ENCODE results near the gene FAAH2. TPM values are rescaled to one million over a fixed set of nuclear protein-coding genes. Genes with fewer than 3 reads are reported as not detected.
"Not testable (repeated sequence)": the region's sequence is repeated elsewhere in the genome, so short reads cannot be mapped to it uniquely, and the experiment has no call there.

FAAH2 gene
- polyA plus RNA-seq, 1 donor from 2014 or later, result 9.3 TPM

GRCh38 chrX:57313583-57314215, 27.2 kb downstream of the FAAH2 start:
- H3K4me2 ChIP-seq (ENCODE audit: low read length), result no peak overlapping the region
- H3K27me3 ChIP-seq (ENCODE audit: insufficient read depth, low read depth, low read length), result no peaks in the 10 kb centered on the region
- no peaks in the 10 kb centered on the region for H3K79me2 ChIP-seq (replicated peaks; ENCODE audit: insufficient read depth, low read length)
- no peak overlapping the region for H3K4me3 ChIP-seq (ENCODE audit: low read length)
- H2AFZ ChIP-seq (ENCODE audit: low read depth, low read length), result no peak overlapping the region
- H3K36me3 ChIP-seq (ENCODE audit: insufficient read depth, low read length), result no peaks in the 10 kb centered on the region
- no peak overlapping the region for H3K27ac ChIP-seq (ENCODE audit: low read length)
- H3F3A ChIP-seq (ENCODE audit: insufficient read depth, low read length, poor library complexity, severe bottlenecking), result no peaks in the 10 kb centered on the region
- no peak overlapping the region for H3K9ac ChIP-seq (ENCODE audit: low read length)
- TF ChIP-seq, protein P1, sequence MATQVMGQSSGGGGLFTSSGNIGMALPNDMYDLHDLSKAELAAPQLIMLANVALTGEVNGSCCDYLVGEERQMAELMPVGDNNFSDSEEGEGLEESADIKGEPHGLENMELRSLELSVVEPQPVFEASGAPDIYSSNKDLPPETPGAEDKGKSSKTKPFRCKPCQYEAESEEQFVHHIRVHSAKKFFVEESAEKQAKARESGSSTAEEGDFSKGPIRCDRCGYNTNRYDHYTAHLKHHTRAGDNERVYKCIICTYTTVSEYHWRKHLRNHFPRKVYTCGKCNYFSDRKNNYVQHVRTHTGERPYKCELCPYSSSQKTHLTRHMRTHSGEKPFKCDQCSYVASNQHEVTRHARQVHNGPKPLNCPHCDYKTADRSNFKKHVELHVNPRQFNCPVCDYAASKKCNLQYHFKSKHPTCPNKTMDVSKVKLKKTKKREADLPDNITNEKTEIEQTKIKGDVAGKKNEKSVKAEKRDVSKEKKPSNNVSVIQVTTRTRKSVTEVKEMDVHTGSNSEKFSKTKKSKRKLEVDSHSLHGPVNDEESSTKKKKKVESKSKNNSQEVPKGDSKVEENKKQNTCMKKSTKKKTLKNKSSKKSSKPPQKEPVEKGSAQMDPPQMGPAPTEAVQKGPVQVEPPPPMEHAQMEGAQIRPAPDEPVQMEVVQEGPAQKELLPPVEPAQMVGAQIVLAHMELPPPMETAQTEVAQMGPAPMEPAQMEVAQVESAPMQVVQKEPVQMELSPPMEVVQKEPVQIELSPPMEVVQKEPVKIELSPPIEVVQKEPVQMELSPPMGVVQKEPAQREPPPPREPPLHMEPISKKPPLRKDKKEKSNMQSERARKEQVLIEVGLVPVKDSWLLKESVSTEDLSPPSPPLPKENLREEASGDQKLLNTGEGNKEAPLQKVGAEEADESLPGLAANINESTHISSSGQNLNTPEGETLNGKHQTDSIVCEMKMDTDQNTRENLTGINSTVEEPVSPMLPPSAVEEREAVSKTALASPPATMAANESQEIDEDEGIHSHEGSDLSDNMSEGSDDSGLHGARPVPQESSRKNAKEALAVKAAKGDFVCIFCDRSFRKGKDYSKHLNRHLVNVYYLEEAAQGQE (IDR thresholded peaks at IDR 0.05; ENCODE audit: borderline replicate concordance), result no peak
- TF ChIP-seq TAF1 (IDR thresholded peaks at IDR 0.05; ENCODE audit: low read depth) (no peak), SMC3 (conservative IDR thresholded peaks at IDR 0.05; ENCODE audit: poor library complexity) (no peak), MXI1 (conservative IDR thresholded peaks at IDR 0.05; ENCODE audit: poor library complexity, severe bottlenecking) (no peak), POLR2AphosphoS5 (IDR thresholded peaks at IDR 0.05) (no peak)
- H4K20me1 ChIP-seq (ENCODE audit: insufficient read depth), result no peaks in the 10 kb centered on the region
- H3K9me3 ChIP-seq (ENCODE audit: low read length), result no peaks in the 10 kb centered on the region
- no peaks in the 10 kb centered on the region for H3K9me2 ChIP-seq (ENCODE audit: insufficient read depth, low read length)

DNA sequence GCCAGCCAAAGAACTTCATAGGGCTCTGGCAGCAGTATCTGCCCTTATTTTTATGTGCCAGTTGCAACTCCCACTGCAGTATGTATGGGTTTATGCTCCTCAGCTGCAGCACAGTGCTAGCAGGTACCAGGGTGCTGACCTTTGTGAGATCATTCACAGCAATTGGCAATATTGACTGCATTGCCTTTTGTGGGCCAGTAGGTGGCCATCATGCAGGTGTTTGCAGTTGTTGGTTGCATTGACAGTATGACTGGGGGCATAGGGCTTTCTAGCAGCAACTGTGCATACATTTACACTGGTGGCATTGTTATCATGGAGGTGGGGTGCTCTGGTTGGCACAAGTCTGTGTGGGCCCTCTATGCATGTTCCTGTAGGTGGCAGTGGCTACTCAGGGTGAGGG, 42.5 kb downstream of the FAAH2 start:
- Histone ChIP-seq H2AFZ (ENCODE audit: low read depth, low read length) (no peak overlapping the region), H3K27me3 (ENCODE audit: insufficient read depth, low read depth, low read length) (no peaks in the 10 kb centered on the region), H3K9me2 (ENCODE audit: insufficient read depth, low read length) (no peaks in the 10 kb centered on the region), H3K27ac (ENCODE audit: low read length) (no peak overlapping the region), H3K4me2 (ENCODE audit: low read length) (no peak overlapping the region), H3K4me3 (ENCODE audit: low read length) (no peak overlapping the region), H3K9me3 (ENCODE audit: low read length) (no peaks in the 10 kb centered on the region), H3K79me2 (replicated peaks; ENCODE audit: insufficient read depth, low read length) (no peaks in the 10 kb centered on the region), H3K9ac (ENCODE audit: low read length) (no peak overlapping the region), H4K20me1 (ENCODE audit: insufficient read depth) (no peaks in the 10 kb centered on the region), H3K36me3 (ENCODE audit: insufficient read depth, low read length) (no peaks in the 10 kb centered on the region), H3F3A (ENCODE audit: insufficient read depth, low read length, poor library complexity, severe bottlenecking) (no peaks in the 10 kb centered on the region)
- TF ChIP-seq MXI1 (conservative IDR thresholded peaks at IDR 0.05; ENCODE audit: poor library complexity, severe bottlenecking) (no peak), SMC3 (conservative IDR thresholded peaks at IDR 0.05; ENCODE audit: poor library complexity) (no peak), TAF1 (IDR thresholded peaks at IDR 0.05; ENCODE audit: low read depth) (no peak), RAD21 (conservative IDR thresholded peaks at IDR 0.05) (no peak), EZH2 (IDR thresholded peaks at IDR 0.05; ENCODE audit: borderline replicate concordance, insufficient read depth, low read length, poor library complexity, severe bottlenecking) (no peak), POLR2AphosphoS5 (IDR thresholded peaks at IDR 0.05) (no peak)
- TF ChIP-seq, protein P2, sequence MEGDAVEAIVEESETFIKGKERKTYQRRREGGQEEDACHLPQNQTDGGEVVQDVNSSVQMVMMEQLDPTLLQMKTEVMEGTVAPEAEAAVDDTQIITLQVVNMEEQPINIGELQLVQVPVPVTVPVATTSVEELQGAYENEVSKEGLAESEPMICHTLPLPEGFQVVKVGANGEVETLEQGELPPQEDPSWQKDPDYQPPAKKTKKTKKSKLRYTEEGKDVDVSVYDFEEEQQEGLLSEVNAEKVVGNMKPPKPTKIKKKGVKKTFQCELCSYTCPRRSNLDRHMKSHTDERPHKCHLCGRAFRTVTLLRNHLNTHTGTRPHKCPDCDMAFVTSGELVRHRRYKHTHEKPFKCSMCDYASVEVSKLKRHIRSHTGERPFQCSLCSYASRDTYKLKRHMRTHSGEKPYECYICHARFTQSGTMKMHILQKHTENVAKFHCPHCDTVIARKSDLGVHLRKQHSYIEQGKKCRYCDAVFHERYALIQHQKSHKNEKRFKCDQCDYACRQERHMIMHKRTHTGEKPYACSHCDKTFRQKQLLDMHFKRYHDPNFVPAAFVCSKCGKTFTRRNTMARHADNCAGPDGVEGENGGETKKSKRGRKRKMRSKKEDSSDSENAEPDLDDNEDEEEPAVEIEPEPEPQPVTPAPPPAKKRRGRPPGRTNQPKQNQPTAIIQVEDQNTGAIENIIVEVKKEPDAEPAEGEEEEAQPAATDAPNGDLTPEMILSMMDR (IDR thresholded peaks at IDR 0.05; ENCODE audit: poor library complexity, severe bottlenecking), result no peak

DNA sequence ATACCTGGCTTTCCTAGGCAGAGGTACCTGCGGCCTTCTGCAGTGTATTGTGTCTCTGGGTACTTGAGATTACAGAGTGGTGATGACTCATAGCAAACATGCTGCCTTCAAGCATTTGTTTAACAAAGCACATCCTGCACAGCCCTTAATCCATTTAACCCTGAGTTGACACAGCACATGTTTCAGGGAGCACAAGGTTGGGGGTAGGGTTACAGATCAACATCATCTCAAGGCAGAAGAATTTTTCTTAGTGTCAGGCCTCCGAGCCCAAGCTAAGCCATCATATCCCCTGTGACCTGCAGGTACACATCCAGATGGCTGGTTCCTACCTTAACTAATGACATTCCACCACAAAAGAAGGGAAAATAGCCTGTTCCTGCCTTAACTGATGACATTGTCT, 49.3 kb downstream of the FAAH2 start:
- not testable (repeated sequence) for H3F3A ChIP-seq (ENCODE audit: insufficient read depth, low read length, poor library complexity, severe bottlenecking); H3K36me3 ChIP-seq (ENCODE audit: insufficient read depth, low read length); H3K9me2 ChIP-seq (ENCODE audit: insufficient read depth, low read length); H3K4me2 ChIP-seq (ENCODE audit: low read length); H4K20me1 ChIP-seq (ENCODE audit: insufficient read depth); H3K4me3 ChIP-seq (ENCODE audit: low read length); H3K79me2 ChIP-seq (replicated peaks; ENCODE audit: insufficient read depth, low read length); H2AFZ ChIP-seq (ENCODE audit: low read depth, low read length); H3K9me3 ChIP-seq (ENCODE audit: low read length); H3K27me3 ChIP-seq (ENCODE audit: insufficient read depth, low read depth, low read length); H3K9ac ChIP-seq (ENCODE audit: low read length); H3K27ac ChIP-seq (ENCODE audit: low read length)
